ENCODE data around the gene OR10C1.

The OR10C1 gene

GRCh38 chr6:29419516-29419915, 19.6 kb upstream of the OR10C1 start:
- no peak for TF ChIP-seq TCF12 (IDR thresholded peaks at IDR 0.05; ENCODE audit: low read depth)
- TF ChIP-seq ZBTB7A (IDR thresholded peaks at IDR 0.05; ENCODE audit: low read depth) = no peak
- TF ChIP-seq TEAD4 (IDR thresholded peaks at IDR 0.05) = no peak
- TF ChIP-seq YY1 (IDR thresholded peaks at IDR 0.05; ENCODE audit: low read depth) = no peak

- no peak for TF ChIP-seq TEAD4 (IDR thresholded peaks at IDR 0.05)
- TF ChIP-seq NFIC (IDR thresholded peaks at IDR 0.05) = no peak
- no peak for TF ChIP-seq EGR1 (IDR thresholded peaks at IDR 0.05)
- TF ChIP-seq CEBPB (IDR thresholded peaks at IDR 0.05) = no peak
- no peak for TF ChIP-seq RAD21 (IDR thresholded peaks at IDR 0.05; ENCODE audit: low read depth)
- TF ChIP-seq MAX (IDR thresholded peaks at IDR 0.05) = no peak
- no peak for TF ChIP-seq CREB1 (IDR thresholded peaks at IDR 0.05; ENCODE audit: low read depth)
- TF ChIP-seq TCF12 (IDR thresholded peaks at IDR 0.05; ENCODE audit: low read depth) = no peak
- TF ChIP-seq, protein P1, sequence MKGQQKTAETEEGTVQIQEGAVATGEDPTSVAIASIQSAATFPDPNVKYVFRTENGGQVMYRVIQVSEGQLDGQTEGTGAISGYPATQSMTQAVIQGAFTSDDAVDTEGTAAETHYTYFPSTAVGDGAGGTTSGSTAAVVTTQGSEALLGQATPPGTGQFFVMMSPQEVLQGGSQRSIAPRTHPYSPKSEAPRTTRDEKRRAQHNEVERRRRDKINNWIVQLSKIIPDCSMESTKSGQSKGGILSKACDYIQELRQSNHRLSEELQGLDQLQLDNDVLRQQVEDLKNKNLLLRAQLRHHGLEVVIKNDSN (IDR thresholded peaks at IDR 0.05) = no peak
Measured at GRCh38 chr6:29424168-29424567, 14.9 kb upstream of the OR10C1 start.

DNA sequence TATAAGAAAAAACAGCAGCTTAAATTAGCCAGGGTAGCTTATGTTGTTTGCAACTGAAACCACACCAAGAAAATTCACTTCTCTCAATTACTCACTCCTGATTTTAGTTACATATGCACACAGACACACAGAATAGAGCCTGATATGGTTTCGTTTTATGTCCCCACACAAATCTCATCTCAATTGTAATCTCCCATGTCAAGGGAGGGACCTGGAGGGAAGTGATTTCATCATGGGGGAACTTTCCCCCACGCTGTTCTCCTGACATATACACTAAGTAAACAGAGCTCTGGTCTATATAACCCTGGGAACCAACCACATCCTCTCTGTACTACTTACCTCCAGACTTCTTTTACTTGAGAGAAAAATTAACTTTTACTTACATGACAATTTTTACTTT, 14.5 kb upstream of the OR10C1 start:
- TF ChIP-seq ZBTB7A (IDR thresholded peaks at IDR 0.05; ENCODE audit: low read depth) (no peak), FOXM1 (IDR thresholded peaks at IDR 0.05; ENCODE audit: borderline replicate concordance, low read depth) (no peak), TCF12 (IDR thresholded peaks at IDR 0.05; ENCODE audit: low read depth) (no peak), CREB1 (IDR thresholded peaks at IDR 0.05; ENCODE audit: low read depth) (no peak), TAF1 (IDR thresholded peaks at IDR 0.05; ENCODE audit: low read depth) (no peak)
- TF ChIP-seq, protein P1 (IDR thresholded peaks at IDR 0.05) = no peak

GRCh38 chr6:29425075-29425474, 14.0 kb upstream of the OR10C1 start:
- TF ChIP-seq CREB1 (IDR thresholded peaks at IDR 0.05; ENCODE audit: low read depth) (no peak), MAX (IDR thresholded peaks at IDR 0.05) (no peak), CEBPB (IDR thresholded peaks at IDR 0.05) (no peak), ZBTB7A (IDR thresholded peaks at IDR 0.05; ENCODE audit: low read depth) (no peak), TCF12 (IDR thresholded peaks at IDR 0.05; ENCODE audit: low read depth) (no peak), TAF1 (IDR thresholded peaks at IDR 0.05; ENCODE audit: low read depth) (no peak), EGR1 (IDR thresholded peaks at IDR 0.05) (no peak), TEAD4 (IDR thresholded peaks at IDR 0.05) (no peak), YY1 (IDR thresholded peaks at IDR 0.05; ENCODE audit: low read depth) (no peak), RAD21 (IDR thresholded peaks at IDR 0.05; ENCODE audit: low read depth) (no peak), NFIC (IDR thresholded peaks at IDR 0.05) (no peak), EP300 (IDR thresholded peaks at IDR 0.05; ENCODE audit: borderline replicate concordance) (no peak), FOXM1 (IDR thresholded peaks at IDR 0.05; ENCODE audit: borderline replicate concordance, low read depth) (no peak)
- TF ChIP-seq, protein P2, sequence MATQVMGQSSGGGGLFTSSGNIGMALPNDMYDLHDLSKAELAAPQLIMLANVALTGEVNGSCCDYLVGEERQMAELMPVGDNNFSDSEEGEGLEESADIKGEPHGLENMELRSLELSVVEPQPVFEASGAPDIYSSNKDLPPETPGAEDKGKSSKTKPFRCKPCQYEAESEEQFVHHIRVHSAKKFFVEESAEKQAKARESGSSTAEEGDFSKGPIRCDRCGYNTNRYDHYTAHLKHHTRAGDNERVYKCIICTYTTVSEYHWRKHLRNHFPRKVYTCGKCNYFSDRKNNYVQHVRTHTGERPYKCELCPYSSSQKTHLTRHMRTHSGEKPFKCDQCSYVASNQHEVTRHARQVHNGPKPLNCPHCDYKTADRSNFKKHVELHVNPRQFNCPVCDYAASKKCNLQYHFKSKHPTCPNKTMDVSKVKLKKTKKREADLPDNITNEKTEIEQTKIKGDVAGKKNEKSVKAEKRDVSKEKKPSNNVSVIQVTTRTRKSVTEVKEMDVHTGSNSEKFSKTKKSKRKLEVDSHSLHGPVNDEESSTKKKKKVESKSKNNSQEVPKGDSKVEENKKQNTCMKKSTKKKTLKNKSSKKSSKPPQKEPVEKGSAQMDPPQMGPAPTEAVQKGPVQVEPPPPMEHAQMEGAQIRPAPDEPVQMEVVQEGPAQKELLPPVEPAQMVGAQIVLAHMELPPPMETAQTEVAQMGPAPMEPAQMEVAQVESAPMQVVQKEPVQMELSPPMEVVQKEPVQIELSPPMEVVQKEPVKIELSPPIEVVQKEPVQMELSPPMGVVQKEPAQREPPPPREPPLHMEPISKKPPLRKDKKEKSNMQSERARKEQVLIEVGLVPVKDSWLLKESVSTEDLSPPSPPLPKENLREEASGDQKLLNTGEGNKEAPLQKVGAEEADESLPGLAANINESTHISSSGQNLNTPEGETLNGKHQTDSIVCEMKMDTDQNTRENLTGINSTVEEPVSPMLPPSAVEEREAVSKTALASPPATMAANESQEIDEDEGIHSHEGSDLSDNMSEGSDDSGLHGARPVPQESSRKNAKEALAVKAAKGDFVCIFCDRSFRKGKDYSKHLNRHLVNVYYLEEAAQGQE (IDR thresholded peaks at IDR 0.05; ENCODE audit: low read depth) = no peak

GRCh38 chr6:29426654-29427053, 12.5 kb upstream of the OR10C1 start:
- TF ChIP-seq TCF12 (IDR thresholded peaks at IDR 0.05; ENCODE audit: low read depth) = no peak

GRCh38 chr6:29442719-29443118, 3.6 kb downstream of the OR10C1 start:
- no peak for TF ChIP-seq YY1 (IDR thresholded peaks at IDR 0.05; ENCODE audit: low read depth)
- TF ChIP-seq CEBPB (IDR thresholded peaks at IDR 0.05) = no peak
- TF ChIP-seq CREB1 (IDR thresholded peaks at IDR 0.05; ENCODE audit: low read depth) = no peak
- no peak for TF ChIP-seq RAD21 (IDR thresholded peaks at IDR 0.05; ENCODE audit: low read depth)
- TF ChIP-seq ZBTB7A (IDR thresholded peaks at IDR 0.05; ENCODE audit: low read depth) = no peak
- no peak for TF ChIP-seq NFIC (IDR thresholded peaks at IDR 0.05)
- TF ChIP-seq FOXM1 (IDR thresholded peaks at IDR 0.05; ENCODE audit: borderline replicate concordance, low read depth) = no peak
- TF ChIP-seq EP300 (IDR thresholded peaks at IDR 0.05; ENCODE audit: borderline replicate concordance) = no peak
- TF ChIP-seq, protein P2 (IDR thresholded peaks at IDR 0.05; ENCODE audit: low read depth) = no peak
- TF ChIP-seq TCF12 (IDR thresholded peaks at IDR 0.05; ENCODE audit: low read depth) = no peak

- no peak for TF ChIP-seq TCF12 (IDR thresholded peaks at IDR 0.05; ENCODE audit: low read depth)
- no peak for TF ChIP-seq RAD21 (IDR thresholded peaks at IDR 0.05; ENCODE audit: low read depth)
- no peak for TF ChIP-seq TEAD4 (IDR thresholded peaks at IDR 0.05)
- TF ChIP-seq, protein P1 (IDR thresholded peaks at IDR 0.05) = no peak
- no peak for TF ChIP-seq CEBPB (IDR thresholded peaks at IDR 0.05)
- no peak for TF ChIP-seq EP300 (IDR thresholded peaks at IDR 0.05; ENCODE audit: borderline replicate concordance)
- no peak for TF ChIP-seq MAX (IDR thresholded peaks at IDR 0.05)
- TF ChIP-seq, protein P2 (IDR thresholded peaks at IDR 0.05; ENCODE audit: low read depth) = no peak
- no peak for TF ChIP-seq FOXM1 (IDR thresholded peaks at IDR 0.05; ENCODE audit: borderline replicate concordance, low read depth)
- TF ChIP-seq NFIC (IDR thresholded peaks at IDR 0.05) = no peak
Measured at GRCh38 chr6:29447670-29448069, 8.6 kb downstream of the OR10C1 start.
